ENCODE results near the gene PLCB4.

Gene PLCB4

GRCh38 chr20:9230406-9230805 lies 161.5 kb downstream of the PLCB4 start:
- no peak for DNase-seq

- no peak for DNase-seq
These were observed 164.9 kb downstream of the PLCB4 start for GRCh38 chr20:9233804-9234203.

- DNase-seq = no peak
These were observed 166.6 kb downstream of the PLCB4 start for GRCh38 chr20:9235518-9235917.

- DNase-seq = no peak
These were observed 167.6 kb downstream of the PLCB4 start for GRCh38 chr20:9236458-9236857.

- no peak for DNase-seq
These were observed 172.4 kb downstream of the PLCB4 start for GRCh38 chr20:9241232-9241692.

GRCh38 chr20:9241721-9242427 lies 173.0 kb downstream of the PLCB4 start:
- DNase-seq = no peak

- DNase-seq = no peak
These were observed 175.1 kb downstream of the PLCB4 start for GRCh38 chr20:9243986-9244385.

GRCh38 chr20:9244811-9245210 lies 175.9 kb downstream of the PLCB4 start:
- DNase-seq = no peak

- DNase-seq = no peak
These were observed 177.8 kb downstream of the PLCB4 start for GRCh38 chr20:9246731-9247130.

GRCh38 chr20:9250511-9250910 lies 181.6 kb downstream of the PLCB4 start:
- DNase-seq = no peak

- DNase-seq = no peak
These were observed 184.2 kb downstream of the PLCB4 start for GRCh38 chr20:9253006-9253539.

- no peak for DNase-seq
These were observed 186.3 kb downstream of the PLCB4 start for GRCh38 chr20:9255171-9255570.

- DNase-seq = no peak
These were observed 187.5 kb downstream of the PLCB4 start for GRCh38 chr20:9256393-9256792.

GRCh38 chr20:9258901-9259300 lies 190.0 kb downstream of the PLCB4 start:
- no peak for DNase-seq

GRCh38 chr20:9260027-9260426 lies 191.1 kb downstream of the PLCB4 start:
- DNase-seq = no peak

GRCh38 chr20:9261781-9262180 lies 192.9 kb downstream of the PLCB4 start:
- DNase-seq = no peak

- DNase-seq = no peak
These were observed 193.8 kb downstream of the PLCB4 start for GRCh38 chr20:9262653-9263194.

- DNase-seq = no peak
These were observed 200.5 kb downstream of the PLCB4 start for GRCh38 chr20:9269280-9269971.

- no peak for DNase-seq
These were observed 201.9 kb downstream of the PLCB4 start for GRCh38 chr20:9270831-9271230.

- DNase-seq = no peak
These were observed 208.1 kb downstream of the PLCB4 start for GRCh38 chr20:9276966-9277468.

- no peak for DNase-seq
These were observed 211.1 kb downstream of the PLCB4 start for GRCh38 chr20:9279918-9280401.

GRCh38 chr20:9280666-9281065 lies 211.8 kb downstream of the PLCB4 start:
- DNase-seq = no peak

GRCh38 chr20:9281803-9282202 lies 212.9 kb downstream of the PLCB4 start:
- DNase-seq = no peak

GRCh38 chr20:9285617-9286016 lies 216.7 kb downstream of the PLCB4 start:
- no peak for DNase-seq

Data from bone marrow (tissue), 2 donors.